ENCODE measurements around the gene TRIM8.
"Not testable (repeated sequence)": the region's sequence is repeated elsewhere in the genome, so short reads cannot be mapped to it uniquely, and the experiment has no call there.

The TRIM8 gene

DNA sequence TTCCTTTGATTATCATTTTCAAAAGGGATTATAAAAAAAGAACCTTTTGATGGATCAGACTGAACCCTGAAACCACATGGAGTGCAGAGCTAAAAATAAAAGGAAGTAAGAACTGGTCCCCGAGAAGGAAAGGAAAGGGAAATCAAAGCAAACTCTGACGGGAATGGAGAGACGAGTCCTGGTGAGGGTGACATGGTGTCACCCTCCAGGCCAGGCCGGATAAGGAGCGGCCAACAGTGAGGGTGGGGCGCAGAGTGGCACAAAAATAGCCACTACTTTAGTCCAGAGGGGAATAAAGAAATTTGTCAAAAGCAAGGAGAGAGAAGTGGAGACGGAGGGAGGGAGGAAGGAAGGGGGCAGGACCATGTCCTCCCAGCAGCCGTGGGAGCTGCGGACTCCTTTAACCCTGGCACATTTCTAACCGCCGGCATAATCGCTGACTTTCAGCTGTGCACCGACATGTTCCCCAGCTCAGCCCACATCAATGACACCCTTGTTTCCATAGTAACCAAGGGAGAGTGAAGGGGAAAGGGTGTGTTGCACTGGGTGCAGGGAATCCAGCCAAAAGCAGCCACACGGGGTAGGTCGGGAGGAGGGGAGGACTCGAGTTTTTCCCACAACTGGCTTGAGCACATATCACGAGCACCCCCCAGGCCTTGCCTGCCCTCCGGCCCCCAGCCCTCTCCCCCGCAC lies 29.7 kb downstream of the TRIM8 start:
- no peak for DNase-seq

DNA sequence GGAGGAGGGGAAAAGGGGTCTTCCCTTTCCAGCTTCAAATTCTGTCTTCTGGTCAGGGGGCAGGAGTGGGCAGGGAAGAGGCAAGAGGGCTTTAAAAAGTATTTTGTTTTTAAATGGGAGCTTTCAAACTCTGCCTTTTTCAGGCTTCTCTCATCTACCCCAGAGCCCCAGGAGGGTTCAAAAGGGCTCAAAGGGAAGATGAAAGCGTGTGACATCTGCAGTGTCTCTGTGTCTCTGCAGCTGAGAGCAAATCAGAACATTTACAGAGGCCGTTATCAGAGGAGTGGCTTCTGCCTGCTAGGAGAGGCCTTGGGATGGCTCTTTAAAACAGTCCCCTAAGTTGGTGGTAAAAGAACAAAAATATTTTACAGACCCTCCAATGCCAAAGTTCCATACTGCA lies 30.3 kb downstream of the TRIM8 start:
- DNase-seq: no peak

DNA sequence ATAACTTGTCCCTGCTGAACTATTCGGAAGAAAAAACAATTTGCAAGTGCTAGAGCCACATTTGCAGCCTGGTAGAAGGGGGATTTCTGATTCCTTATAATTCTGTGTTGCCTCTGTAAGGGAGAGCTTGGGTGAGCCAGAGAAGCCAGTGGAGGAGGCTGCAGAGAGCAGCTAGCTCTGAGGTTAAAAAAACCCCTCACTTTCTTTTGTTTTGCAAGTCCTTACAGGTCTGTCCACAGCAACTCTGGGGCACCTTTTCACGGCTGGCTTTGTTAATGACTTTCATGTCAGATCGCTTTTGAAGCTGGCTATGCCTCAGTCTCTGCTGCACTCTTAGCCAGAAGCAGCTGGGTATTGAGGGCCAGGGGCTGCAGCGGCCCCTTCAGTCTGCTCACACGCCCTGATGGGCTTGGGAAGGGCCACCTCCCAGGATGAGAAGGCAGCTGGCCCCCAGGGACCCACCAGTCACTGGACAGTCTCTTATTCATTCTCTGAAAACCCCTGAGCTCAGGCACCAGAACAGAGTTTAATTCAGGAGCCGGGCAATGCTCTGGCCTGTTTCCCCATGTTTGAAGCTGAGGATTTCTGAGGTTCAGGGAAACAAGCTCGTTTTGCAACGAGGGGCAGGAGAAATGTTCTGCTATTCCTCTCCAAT lies 30.9 kb downstream of the TRIM8 start:
- DNase-seq: no peak

DNA sequence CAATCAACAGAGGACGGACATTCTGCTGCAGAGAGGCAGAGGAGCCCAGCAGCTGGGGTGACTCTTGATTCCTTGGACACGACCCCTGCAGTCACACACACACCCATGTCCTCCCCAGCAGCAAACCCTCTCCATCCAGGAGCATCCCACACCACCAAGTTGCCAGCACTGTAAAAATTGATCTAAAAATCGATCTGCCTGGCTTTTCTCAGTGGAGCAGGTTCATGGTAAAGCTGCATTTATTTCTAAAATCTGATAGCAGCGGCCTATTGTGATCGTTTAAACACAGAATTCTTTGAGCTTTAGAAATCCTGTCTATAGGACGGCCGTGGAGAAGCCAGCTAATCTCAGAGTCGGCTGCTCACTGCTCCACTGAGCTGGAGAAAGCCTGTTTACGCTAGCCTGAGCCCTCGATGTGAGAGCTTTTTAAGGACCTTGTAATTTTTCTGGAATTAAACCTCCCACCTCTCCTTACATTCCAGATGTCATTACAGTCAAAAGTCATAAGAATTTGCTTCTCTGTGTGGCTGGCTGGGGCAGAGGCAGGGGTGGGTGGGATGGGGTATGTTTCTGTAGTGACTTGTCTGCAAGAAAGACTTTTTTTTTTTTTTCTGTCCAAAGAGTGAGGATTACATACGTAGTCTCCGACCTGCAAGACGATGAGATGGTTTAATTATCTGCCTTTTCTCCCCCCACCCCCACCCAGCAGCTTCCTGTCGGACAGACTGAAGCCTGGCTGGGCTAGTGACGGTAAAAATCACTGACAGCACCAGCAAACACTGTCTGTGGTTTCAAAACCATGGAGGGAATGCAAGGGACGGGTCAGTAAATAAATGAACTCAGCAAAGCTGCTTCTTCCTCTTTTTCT lies 31.6 kb downstream of the TRIM8 start:
- DNase-seq: no peak

DNA sequence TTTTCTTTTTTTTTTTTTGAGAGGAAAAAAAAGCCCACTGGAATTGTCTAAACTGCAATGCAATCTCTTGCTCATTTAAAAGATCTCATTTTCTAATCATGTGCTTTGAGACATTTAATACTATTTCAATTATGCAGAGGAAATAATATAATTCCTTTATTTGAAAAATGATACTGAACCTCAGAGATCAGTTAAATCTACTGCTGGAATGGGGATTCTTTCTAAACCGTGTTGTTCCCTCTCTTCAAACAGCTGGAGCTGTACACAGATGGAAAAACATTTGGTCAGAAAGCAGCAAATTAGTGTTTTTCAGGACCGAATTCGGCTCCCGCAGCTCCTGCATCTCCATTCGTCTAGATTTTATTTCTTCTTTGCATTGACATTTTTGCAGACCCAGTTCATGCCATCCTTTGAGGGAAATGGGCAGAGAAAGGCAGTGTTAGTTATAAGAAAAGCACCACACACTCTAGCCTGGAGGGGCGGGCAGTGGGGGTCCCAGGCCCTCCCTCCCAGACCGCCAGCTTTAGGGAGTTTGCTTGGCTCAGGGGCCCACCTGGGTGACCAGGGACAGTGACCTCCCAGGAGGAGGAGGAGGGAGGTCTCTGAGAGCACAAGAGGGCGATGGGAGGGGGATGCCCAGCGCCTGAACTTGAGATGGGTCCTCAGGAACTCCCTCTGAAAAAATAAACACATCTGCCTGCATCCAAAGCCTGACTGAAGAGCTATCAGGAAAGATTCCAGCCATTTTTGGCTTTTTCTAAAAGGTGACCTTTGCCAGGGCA lies 32.4 kb downstream of the TRIM8 start:
- DNase-seq: no peak

DNA sequence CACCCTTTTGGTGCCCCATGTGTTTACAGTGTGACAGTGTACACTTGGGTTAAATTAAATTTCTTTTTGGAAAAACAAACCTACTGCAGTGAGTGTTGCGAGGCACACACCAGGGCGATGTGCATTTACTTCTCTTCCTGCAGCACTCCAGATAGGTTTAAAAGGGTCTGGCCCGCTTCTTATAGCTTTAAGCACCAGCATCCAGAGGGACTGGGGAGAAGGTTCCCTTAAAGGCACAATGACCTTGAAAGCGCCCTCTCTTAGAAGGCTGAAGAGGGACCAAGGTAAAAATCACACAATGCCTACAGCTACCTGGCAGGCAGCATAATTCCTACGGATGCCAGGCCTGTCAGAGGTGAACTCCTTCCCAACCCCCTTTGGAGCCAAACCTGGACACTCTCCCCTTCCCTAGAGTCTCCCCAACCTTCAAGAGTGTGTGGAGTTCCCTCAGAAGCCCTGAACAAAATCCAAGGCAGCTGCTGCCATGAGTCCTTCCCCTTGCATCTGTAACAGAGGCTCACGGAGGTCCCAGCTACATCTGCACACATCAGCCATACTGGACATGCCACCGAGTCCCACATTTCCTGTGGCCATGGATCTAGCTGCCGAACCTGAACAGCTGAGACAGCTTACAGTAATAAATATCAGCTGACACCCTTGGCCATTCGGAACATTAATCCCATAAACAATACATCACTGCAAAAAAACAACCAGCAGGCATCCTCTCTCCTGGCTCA lies 33.2 kb downstream of the TRIM8 start:
- DNase-seq: no peak

DNA sequence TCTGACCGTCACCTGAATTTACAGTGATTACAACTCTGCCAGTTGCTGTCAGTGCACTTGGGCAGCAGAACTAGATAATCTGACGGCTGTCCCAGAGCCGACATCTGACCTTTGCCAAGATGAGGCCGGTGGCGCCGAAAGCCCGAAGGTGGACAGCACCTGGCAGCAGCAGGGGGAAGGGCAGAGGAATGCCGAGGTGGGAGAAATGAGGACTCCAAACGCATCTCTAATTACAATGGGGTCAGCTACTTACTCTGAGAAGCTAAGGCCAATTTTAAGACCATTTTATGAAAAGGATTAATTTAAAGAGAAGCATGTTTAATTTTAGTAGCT lies 33.8 kb downstream of the TRIM8 start:
- no peak for DNase-seq

DNA sequence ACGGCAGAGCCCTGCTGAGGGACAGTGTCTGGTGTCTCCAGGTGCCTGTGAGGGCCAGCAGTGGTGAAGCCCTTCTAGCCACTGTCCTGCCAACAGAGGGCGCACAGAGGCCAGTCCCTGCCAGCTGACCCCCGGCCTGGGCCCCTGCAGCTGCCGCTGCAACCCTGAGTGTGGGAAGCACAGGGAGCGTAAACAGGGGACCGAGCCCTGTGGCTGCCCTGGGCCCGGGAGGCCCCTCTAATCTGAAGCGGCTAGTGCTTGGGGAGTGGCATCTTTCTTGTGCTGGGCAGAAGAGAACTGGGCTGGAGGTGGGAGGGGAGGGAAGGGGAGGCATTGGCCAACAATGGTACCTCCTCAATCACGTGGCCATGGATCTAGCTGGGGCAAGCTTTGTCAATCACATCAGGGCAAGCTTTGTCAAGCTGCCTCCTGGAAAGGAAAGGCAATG lies 34.6 kb downstream of the TRIM8 start:
- peak; percentile 19 for DNase-seq

DNA sequence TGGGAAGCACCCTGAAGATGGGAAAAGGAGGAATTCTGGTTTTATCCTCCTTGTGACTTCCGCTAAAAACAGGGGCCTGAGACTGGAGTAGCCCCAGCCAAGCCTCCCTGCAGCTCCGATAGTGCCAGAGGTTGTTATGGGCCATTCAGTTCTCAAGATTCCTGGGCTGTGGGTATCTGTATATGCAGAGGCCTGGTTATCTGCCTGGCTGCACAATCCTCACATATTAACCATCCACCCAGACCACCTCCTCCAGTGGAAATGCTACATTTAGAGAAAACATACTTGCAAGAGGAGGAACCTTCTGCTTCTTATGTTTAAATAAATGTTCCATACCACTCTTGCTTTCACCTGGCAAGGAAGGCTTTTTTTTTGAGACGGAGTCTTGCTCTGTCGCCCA lies 35.3 kb downstream of the TRIM8 start:
- no peak for DNase-seq

DNA sequence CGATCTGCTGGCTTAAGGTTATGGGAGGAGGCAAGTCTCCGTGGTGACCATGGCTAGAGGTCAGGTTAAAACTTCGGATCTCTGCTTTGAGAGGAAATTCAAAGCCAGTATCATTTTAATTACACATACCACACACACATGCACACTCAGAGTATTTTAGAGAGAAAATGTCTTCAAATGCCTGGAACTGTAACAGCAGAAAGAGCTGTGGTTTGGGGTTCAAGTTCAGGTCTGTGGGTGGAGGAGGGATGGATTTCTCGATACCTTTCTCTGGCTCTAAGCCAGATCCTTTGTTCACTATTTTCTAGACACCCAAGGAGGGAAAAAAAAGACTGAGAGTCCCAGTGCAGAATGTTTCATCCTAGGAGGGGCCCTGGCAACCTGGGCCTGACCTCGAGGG lies 37.4 kb downstream of the TRIM8 start:
- DNase-seq: no peak

DNA sequence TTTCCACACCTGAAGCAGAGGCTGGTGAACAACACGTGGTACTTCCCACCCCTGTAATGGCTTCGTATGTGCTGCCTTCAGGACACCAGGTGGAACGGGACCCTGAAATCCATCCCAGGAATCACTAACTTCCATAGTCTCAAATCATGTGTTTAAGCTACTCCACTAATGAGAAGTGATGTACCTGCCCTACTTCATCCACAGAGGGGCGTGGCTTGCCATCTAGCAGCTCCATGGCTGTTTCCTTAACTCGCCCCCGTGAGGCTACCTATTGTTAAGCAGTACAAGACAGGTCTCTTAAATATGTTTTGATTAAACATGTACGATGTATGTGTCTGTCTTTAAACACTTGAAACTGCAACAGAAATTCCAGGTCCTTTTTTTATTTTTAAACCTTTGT lies 38.1 kb downstream of the TRIM8 start:
- no peak for DNase-seq

DNA sequence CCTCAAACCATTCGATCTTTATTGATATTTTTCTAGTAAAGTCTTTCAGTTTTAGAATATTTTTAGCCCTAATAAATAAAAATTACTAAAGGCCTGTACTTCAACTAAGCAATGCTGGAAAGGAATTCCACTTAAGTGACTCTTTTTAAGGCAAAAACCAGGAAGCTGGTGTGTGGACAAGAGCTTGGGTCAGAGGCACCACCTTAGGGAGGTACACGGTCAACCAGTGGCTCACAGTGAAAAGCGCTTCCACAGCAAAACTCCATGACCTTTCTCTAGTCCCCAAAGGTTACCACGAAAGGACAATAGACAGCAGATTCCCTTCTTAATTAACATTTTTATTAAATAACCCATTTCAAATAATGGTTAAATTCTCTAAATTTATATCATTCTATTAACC lies 38.7 kb downstream of the TRIM8 start:
- no peak for DNase-seq

DNA sequence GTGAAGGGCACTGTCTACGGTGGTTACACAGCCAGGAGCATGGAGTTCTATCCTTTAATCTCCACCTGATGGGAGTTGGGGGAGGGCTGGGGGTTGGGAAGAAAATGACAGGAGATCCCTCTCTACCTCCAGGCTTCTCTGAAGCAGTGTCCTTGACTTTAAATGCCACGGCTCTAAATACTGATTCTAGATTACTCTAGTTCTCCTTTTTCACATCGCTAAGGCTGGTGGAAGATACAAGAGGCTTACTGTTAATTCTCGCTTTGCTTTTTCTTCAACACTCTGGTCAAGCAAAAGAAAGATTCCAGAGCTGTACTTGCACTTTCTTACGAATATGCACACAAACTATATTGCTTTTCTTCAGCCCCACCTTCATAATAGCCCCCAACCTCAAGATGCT lies 39.5 kb downstream of the TRIM8 start:
- DNase-seq: no peak

DNA sequence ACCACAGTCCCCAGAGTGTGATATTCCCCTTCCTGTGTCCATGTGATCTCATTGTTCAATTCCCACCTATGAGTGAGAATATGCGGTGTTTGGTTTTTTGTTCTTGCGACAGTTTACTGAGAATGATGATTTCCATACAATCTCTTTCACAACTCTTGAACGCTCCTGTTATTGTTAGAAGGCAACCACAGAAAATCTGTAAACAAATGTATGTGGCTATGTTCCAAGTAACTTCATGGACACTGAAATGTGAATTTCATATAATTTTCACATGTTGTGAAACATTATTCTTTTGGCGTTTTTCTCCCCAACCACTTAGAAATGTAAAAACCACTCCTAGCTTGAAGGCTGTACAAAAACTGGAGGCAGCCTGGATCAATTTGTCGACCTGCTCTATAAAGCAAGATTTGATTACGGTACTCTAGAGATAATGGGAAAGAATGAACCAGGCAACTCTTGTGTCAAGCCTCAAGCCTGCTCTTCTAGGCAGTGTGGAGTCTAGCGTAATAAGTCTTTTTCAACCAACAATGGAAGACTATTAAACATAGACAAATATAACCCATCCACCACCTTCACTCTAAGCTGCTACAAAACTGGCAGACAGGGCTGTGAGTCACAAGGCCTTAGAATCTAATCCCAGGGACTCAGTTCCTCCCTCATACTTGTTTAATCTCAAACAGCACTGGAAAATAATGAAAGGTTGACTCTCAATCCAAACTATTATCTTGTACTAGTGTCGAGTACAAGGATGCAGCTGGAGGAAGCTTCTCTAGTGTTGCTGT lies 47.2 kb downstream of the TRIM8 start:
- no peak for DNase-seq

DNA sequence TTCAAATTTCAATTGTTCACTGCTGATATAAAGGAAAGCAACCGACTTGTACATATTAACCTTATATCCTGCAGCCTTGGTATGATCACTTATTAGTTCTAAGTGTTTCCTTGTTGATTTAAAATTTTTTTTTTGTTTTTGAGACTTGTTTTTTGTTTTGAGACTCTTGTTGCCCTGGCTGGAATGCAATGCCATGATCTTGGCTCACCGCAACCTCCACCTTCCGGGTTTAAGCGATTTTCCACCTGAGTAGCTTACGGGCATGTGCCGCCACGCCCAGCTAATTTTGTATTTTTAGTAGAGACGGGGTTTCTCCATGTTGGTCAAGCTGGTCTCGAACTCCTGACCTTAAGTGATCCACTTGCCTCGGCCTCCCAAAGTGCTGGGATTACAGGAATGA lies 51.1 kb downstream of the TRIM8 start:
- DNase-seq: not testable (repeated sequence)

DNA sequence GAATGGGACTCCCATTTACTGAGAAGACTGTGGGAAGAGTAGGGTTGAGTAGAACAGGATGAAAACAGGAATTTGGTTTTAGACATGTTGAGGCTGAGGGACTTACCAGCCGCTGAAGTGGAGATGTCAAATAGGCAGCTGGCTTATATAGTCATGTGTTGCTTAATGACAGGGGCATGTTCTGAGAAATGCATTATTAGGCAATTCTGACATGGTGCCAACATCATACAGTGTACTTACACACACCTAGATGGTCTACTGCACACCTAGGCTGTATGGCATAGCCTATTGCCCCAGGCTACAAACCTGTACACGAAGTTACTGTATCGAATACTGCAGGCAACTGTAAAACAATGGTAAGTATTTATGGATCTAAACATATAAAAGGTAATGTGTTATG lies 52.5 kb downstream of the TRIM8 start:
- DNase-seq: no peak

DNA sequence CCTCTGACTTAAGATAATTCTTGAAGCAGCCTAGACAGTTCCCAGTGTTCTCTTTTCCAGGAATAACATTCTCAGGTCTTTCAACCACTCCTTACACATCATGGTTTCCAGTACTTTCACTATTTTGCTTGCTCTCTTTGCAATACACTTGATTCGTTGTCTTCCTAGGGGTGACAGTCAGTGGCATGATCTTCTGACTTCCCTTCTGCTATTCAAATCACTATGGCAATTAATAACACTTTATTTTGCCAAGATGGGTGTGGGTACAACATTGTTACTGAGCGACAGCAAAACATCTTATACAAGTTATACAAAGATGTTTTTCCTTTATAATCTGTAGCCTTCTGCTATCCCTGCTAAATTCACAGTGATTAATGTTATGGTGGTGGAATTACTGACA lies 54.6 kb downstream of the TRIM8 start:
- DNase-seq: no peak

DNA sequence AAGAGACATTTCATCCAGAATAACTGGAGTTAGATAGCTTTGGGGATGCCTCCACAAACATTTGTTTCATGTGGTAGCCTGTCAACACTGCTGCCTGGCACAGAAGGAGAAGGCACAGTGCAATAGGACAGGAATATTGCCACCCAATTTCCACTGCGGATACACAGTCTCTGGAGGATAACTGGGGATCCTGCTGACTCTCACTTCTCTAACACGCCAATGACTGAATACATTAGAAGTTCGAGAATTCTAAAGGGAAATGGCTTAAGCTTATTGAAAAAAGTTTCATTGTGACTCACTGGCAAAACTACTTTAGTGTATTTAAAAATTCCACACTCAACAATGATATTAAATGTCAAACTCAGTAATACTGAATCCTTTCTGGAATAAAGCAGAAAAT lies 57.0 kb downstream of the TRIM8 start:
- no peak for DNase-seq

DNA sequence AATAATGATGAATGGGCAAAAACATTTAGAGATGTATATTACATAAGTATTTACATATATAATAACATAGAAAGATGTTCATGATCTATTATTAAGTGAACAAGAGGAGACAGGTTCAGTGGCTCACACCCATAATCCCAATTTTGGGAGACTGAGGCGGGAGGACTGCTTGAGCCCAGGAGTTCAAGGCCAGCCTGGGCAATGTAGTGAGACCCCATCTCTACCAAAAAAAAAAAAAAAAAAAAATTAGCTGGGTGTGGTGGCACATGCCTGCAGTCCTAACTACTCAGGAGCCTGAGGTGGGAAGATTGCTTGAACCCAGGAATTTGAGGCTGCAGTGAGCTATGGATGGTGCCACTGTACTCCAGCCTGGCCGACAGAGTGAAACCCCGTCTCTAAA lies 57.5 kb downstream of the TRIM8 start:
- no peak for DNase-seq

DNA sequence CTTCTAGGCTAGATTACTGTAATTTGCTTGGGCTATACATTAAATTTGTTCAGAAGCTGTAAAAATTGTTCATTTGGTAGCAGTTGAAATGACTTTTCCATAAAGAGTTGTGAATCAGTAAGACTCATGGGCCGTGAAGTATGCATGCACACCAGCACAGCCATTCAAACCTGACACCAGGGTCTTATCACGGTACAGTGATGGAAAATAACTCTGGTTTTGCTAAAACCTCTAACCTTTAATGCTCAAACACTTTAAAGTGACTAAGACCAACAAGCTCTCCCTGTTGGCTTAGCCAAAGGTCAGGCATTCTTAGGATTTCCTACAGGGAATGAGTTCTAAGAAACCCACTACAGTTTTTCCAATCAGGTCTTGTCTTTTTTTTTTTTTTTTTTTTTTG lies 58.5 kb downstream of the TRIM8 start:
- DNase-seq: no peak

DNA sequence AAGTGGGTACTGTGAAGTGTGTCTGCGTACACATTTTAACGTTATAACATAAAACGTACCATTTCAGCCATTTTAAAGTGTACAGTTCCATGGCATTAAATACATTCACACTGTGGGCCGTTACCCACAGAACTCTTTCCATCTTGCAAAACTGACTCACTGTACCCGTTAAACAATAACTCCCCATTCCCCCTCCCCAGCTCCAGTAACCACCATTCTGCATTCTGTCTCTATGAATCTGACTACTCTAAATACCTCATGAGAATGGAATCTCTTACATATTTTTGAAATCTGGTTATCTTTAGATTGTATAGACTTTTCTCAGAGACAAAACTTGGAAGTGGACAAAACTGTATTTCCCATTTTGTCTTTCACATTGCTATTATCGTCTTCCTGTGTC lies 60.6 kb downstream of the TRIM8 start:
- no peak for DNase-seq

DNA sequence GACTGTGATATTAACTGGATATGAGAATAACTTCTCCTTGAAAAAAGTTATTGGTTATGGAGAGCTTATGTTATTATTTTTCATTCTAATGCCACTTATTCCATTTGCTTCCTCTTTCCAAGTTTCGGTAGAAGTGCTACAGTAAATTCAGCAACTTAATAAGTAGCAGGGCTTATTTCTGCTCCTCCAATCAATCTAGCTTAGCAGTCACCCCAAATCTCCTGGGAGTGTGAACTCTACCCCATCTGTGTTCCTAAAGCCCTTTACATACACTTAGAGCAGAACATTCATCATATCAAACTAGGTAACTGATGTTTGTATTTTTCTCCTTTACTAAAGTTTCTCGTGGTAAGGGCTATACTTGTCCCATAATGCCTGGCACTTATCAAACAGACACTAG lies 61.3 kb downstream of the TRIM8 start:
- DNase-seq: no peak

Measured in NCI-H774 (cell line).